NCI-H774 (cell line): ENCODE measurements around the gene ZDHHC18.

Source experiments
- DNase-seq: peaks from one replicate; lab custom pipeline; 2025; lab: John Stamatoyannopoulos, UW

The ZDHHC18 gene

GRCh38 chr1:26900815-26901511, 74.5 kb downstream of the ZDHHC18 start:
- no peak for DNase-seq
